ENCODE results near the gene CRTC3.

CRTC3 gene

GRCh38 chr15:90581771-90582352 lies 52.1 kb downstream of the CRTC3 start:
- Histone ChIP-seq H3K9me3 (no peaks in the 10 kb centered on the region), H3K4me3 (no peak overlapping the region), H3K4me1 (peaks cover 0 to 78% (median 33%) of the 10 kb centered on the region in 4 donors), H3K27me3 (no peaks in the 10 kb centered on the region), H3K36me3 (no peaks in the 10 kb centered on the region), H3K27ac (peak overlapping the region; percentile 61 to 73)
- no peak for DNase-seq
- intact Hi-C loops (cut with DNase I; ENCODE audit: low total_unique reads), result no loop called here
- peak in 1 of 2 experiments; percentile 2 for TF ChIP-seq CTCF (IDR thresholded peaks at IDR 0.05)

GRCh38 chr15:90582553-90582952 lies 52.8 kb downstream of the CRTC3 start:
- H3K27ac ChIP-seq, result peak overlapping the region; percentile 61 to 73
- intact Hi-C loops (cut with DNase I; ENCODE audit: low total_unique reads), result no loop called here

GRCh38 chr15:90583471-90584252 lies 53.9 kb downstream of the CRTC3 start:
- Histone ChIP-seq H3K4me3 (no peak overlapping the region), H3K4me1 (peaks cover 0 to 83% (median 35%) of the 10 kb centered on the region in 4 donors), H3K9me3 (no peaks in the 10 kb centered on the region), H3K27me3 (no peaks in the 10 kb centered on the region), H3K27ac (peak overlapping the region; percentile 61 to 73), H3K36me3 (no peaks in the 10 kb centered on the region)
- intact Hi-C loops (cut with DNase I; ENCODE audit: low total_unique reads), result no loop called here
- DNase-seq, result no peak
- no peak for TF ChIP-seq CTCF (IDR thresholded peaks at IDR 0.05)

More at GRCh38 chr15:90582553-90582952, 52.8 kb downstream of the CRTC3 start:
- H3K27me3 ChIP-seq, result no peaks in the 10 kb centered on the region
- no peak for DNase-seq
- no peaks in the 10 kb centered on the region for H3K36me3 ChIP-seq
- H3K9me3 ChIP-seq, result no peaks in the 10 kb centered on the region
- peaks cover 0 to 78% (median 33%) of the 10 kb centered on the region in 4 donors for H3K4me1 ChIP-seq
- TF ChIP-seq CTCF (IDR thresholded peaks at IDR 0.05), result no peak
- H3K4me3 ChIP-seq, result no peak overlapping the region

GRCh38 chr15:90584841-90585240 lies 55.1 kb downstream of the CRTC3 start:
- Histone ChIP-seq H3K36me3 (no peaks in the 10 kb centered on the region), H3K27me3 (no peaks in the 10 kb centered on the region), H3K9me3 (no peaks in the 10 kb centered on the region), H3K4me3 (no peak overlapping the region), H3K27ac (peak overlapping the region; percentile 29 to 61), H3K4me1 (peaks cover 0 to 85% (median 37%) of the 10 kb centered on the region in 4 donors)
- intact Hi-C loops (cut with DNase I; ENCODE audit: low total_unique reads), result no loop called here
- no peak for TF ChIP-seq CTCF (IDR thresholded peaks at IDR 0.05)
- DNase-seq, result no peak

GRCh38 chr15:90585863-90586262 lies 56.1 kb downstream of the CRTC3 start:
- H3K27me3 ChIP-seq, result no peaks in the 10 kb centered on the region
- DNase-seq, result no peak
- no peak overlapping the region for H3K4me3 ChIP-seq
- TF ChIP-seq CTCF (IDR thresholded peaks at IDR 0.05), result no peak
- no peaks in the 10 kb centered on the region for H3K36me3 ChIP-seq
- peak overlapping the region in 1 of 2 donors; percentile 29 for H3K27ac ChIP-seq
- H3K4me1 ChIP-seq, result peaks cover 0 to 85% (median 31%) of the 10 kb centered on the region in 4 donors
- no peaks in the 10 kb centered on the region for H3K9me3 ChIP-seq
- intact Hi-C loops (cut with DNase I; ENCODE audit: low total_unique reads), result no loop called here

Data from tibial artery (tissue), 4 donors.